Naive B cell (primary cell): ENCODE measurements around the gene UBR2. TPM values are rescaled to one million over a fixed set of nuclear protein-coding genes. Genes with fewer than 3 reads are reported as not detected.
"Not testable (repeated sequence)": the region's sequence is repeated elsewhere in the genome, so short reads cannot be mapped to it uniquely, and the experiment has no call there.

ENCODE experiments used
- ATAC-seq, 2 donors: fragments of 150-1000 bp; cut with Tn5 transposase; 2 replicates each; pipeline ENCODE4 v1.10.0; 2021; ENCODE audit warnings: low read depth in 2 of 2, mild to moderate bottlenecking in 2 of 2, moderate library complexity in 2 of 2
- DNase-seq: peaks from one replicate; pipeline ENCODE4 v3.0.0; 2022
- H3K27ac Mint-ChIP-seq, 6 donors: one replicate each; pipeline ENCODE4 v1.8.0; 2020 to 2022; ENCODE audit warnings: mild to moderate bottlenecking in 6 of 6, mixed read lengths in 6 of 6, moderate library complexity in 5 of 6, inconsistent platforms in 2 of 6
- H3K27me3 Mint-ChIP-seq, 3 donors: one replicate each; pipeline ENCODE4 v1.8.0; 2021 to 2022; ENCODE audit warnings: mixed read lengths in 3 of 3, mild to moderate bottlenecking in 1 of 3
- H3K36me3 Mint-ChIP-seq, 2 donors: one replicate each; pipeline ENCODE4 v1.8.0; 2020 to 2022; ENCODE audit warnings: mixed read lengths in 2 of 2, inconsistent platforms in 1 of 2, mild to moderate bottlenecking in 1 of 2
- H3K4me1 Mint-ChIP-seq, 3 donors: one replicate each; pipeline ENCODE4 v1.8.0; 2020 to 2022; ENCODE audit warnings: mixed read lengths in 3 of 3, inconsistent platforms in 1 of 3, mild to moderate bottlenecking in 1 of 3, moderate library complexity in 1 of 3
- H3K4me3 Mint-ChIP-seq, 8 donors: one replicate each; pipeline ENCODE4 v1.8.0; 2020 to 2022; ENCODE audit warnings: mild to moderate bottlenecking in 8 of 8, mixed read lengths in 8 of 8, moderate library complexity in 8 of 8, inconsistent platforms in 2 of 8
- H3K9me3 Mint-ChIP-seq, 7 donors: one replicate each; pipeline ENCODE4 v1.8.0; 2020 to 2022; ENCODE audit warnings: mixed read lengths in 7 of 7, mild to moderate bottlenecking in 5 of 7, inconsistent platforms in 2 of 7, moderate library complexity in 1 of 7
- polyA plus RNA-seq, 6 donors: library from polyadenylated mRNA; unstranded; fragments of 300-500 nt; fragmentation: Illumina TruSeq; gene quantifications; one replicate each; pipeline ENCODE4 v1.2.3, GENCODE V29; 2021; ENCODE audit warnings: low read depth in 6 of 6

The UBR2 gene
- polyA plus RNA-seq, 6 donors from 2014 or later, result 8.2 to 16.7 (median 10.7) TPM; not detected in 1

GRCh38 chr6:42533794-42534193, 30.0 kb upstream of the UBR2 start:
- Mint-ChIP-seq H3K9me3 (no peaks in the 10 kb centered on the region), H3K27ac (no peak overlapping the region), H3K36me3 (no peaks in the 10 kb centered on the region), H3K4me3 (no peak overlapping the region), H3K27me3 (peaks cover 6 to 16% (median 9%) of the 10 kb centered on the region in 3 donors), H3K4me1 (no peaks in the 10 kb centered on the region)
- DNase-seq (no peak), ATAC-seq (no peak)

- Mint-ChIP-seq H3K27ac (no peak overlapping the region), H3K27me3 (peaks cover 9 to 17% (median 11%) of the 10 kb centered on the region in 3 donors), H3K4me1 (no peaks in the 10 kb centered on the region), H3K36me3 (no peaks in the 10 kb centered on the region), H3K4me3 (no peak overlapping the region), H3K9me3 (no peaks in the 10 kb centered on the region)
- no peak for ATAC-seq
- DNase-seq, result no peak
Observed at GRCh38 chr6:42537536-42537935, 26.3 kb upstream of the UBR2 start.

- Mint-ChIP-seq H3K27ac (no peak overlapping the region), H3K4me3 (no peak overlapping the region), H3K9me3 (no peaks in the 10 kb centered on the region), H3K4me1 (no peaks in the 10 kb centered on the region), H3K27me3 (peaks cover 9 to 17% (median 11%) of the 10 kb centered on the region in 3 donors), H3K36me3 (no peaks in the 10 kb centered on the region)
- DNase-seq (no peak), ATAC-seq (no peak)
Observed at GRCh38 chr6:42539135-42539534, 24.7 kb upstream of the UBR2 start.

DNA sequence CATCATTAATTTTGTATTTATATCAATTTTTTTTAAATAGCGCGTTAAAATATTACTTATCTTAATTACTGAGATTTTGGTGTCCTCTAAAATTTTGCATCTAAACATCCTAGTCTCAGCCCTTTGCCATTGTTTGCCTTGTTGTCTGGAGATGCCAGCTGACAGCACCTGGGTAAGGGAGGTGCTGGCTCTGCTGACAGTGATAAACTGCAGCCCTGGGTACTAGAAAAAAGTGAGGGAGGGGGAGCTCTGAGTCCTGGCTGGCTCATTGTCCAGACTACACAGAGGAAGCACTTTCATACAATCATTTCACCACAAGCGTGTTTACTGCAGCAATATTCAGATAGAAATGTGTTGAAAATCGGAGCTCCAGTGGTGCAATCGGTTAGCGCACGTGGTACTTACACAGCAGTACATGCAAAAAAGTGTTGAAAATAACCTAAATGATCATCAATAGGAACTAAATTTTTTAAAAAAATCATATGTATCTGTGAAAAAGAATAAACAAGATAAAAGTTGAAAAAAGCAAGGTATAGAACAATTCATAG, 18.5 kb upstream of the UBR2 start:
- H3K9me3 Mint-ChIP-seq, result no peaks in the 10 kb centered on the region
- H3K4me1 Mint-ChIP-seq, result peaks cover 6 to 14% (median 12%) of the 10 kb centered on the region in 3 donors
- H3K27ac Mint-ChIP-seq, result no peak overlapping the region
- no peaks in the 10 kb centered on the region for H3K36me3 Mint-ChIP-seq
- peaks cover 5 to 9% (median 5%) of the 10 kb centered on the region in 3 donors for H3K27me3 Mint-ChIP-seq
- ATAC-seq (no peak), DNase-seq (no peak)
- peak overlapping the region in 2 of 8 donors; percentile 54 to 68 for H3K4me3 Mint-ChIP-seq

GRCh38 chr6:42547407-42548329, 16.2 kb upstream of the UBR2 start:
- peak; percentile 99 for ATAC-seq
- no peaks in the 10 kb centered on the region for H3K36me3 Mint-ChIP-seq

DNA sequence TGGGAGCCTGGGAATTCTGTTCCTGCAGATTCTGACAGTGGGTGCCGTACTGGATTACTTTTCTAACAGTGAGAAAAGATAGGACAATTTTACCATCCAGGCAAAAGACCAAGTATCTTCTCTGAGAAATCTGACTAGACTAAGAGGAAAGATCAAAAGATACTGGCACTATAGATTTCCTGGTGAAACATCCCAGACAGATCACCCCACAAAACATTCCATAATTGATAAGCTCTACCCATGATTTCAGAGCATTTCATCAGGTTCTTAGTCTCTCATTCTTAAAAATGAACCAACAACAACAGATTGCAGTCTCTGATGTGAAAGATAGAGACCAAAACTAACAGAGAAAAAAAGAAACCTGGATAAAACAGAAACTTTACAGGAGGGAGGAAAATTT, 13.6 kb upstream of the UBR2 start:
- Mint-ChIP-seq H3K4me1 (peaks cover 6 to 21% (median 12%) of the 10 kb centered on the region in 3 donors), H3K9me3 (peaks cover 0 to 7% (median 5%) of the 10 kb centered on the region in 7 donors), H3K27ac (no peak overlapping the region), H3K36me3 (no peaks in the 10 kb centered on the region), H3K27me3 (peaks cover 0 to 25% (median 13%) of the 10 kb centered on the region in 3 donors), H3K4me3 (no peak overlapping the region)
- no peak for DNase-seq
- no peak for ATAC-seq

More at GRCh38 chr6:42547407-42548329, 16.2 kb upstream of the UBR2 start:
- H3K4me3 Mint-ChIP-seq, result peak overlapping the region; percentile 58 to 89 (median 79)
- peak overlapping the region in 4 of 6 donors; percentile 61 to 82 (median 72) for H3K27ac Mint-ChIP-seq
- H3K27me3 Mint-ChIP-seq, result peaks cover 0 to 17% (median 13%) of the 10 kb centered on the region in 3 donors
- H3K4me1 Mint-ChIP-seq, result peaks cover 6 to 14% (median 12%) of the 10 kb centered on the region in 3 donors
- DNase-seq, result peak; percentile 83
- H3K9me3 Mint-ChIP-seq, result no peaks in the 10 kb centered on the region

GRCh38 chr6:42551217-42551616, 12.6 kb upstream of the UBR2 start:
- no peak for ATAC-seq
- no peaks in the 10 kb centered on the region for H3K36me3 Mint-ChIP-seq
- no peak overlapping the region for H3K27ac Mint-ChIP-seq
- no peak overlapping the region for H3K4me3 Mint-ChIP-seq
- peaks cover 0 to 7% (median 5%) of the 10 kb centered on the region in 7 donors for H3K9me3 Mint-ChIP-seq
- peaks cover 0 to 25% (median 13%) of the 10 kb centered on the region in 3 donors for H3K27me3 Mint-ChIP-seq
- no peak for DNase-seq
- H3K4me1 Mint-ChIP-seq, result peaks cover 8 to 24% (median 12%) of the 10 kb centered on the region in 3 donors

DNA sequence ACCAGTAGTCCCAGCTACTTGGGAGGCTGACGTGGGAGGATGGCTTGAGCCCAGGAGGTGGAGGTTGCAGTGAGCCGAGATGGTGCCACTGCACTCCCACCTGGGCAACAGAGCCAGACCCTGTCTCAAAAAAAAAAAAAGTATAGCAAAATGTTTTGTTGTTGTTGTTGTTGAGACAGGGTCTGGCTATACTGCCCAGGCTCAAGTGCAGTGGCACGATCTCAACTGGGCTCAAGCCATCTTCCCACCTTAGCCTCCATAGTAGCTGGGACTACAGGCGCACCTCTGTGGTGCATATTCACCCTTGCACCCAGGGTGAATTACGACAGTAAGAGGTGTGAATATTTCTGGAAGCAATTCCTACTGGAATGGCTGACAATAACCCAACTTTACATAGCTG, 11.4 kb upstream of the UBR2 start:
- no peak overlapping the region for H3K4me3 Mint-ChIP-seq
- no peak for DNase-seq
- H3K27ac Mint-ChIP-seq, result no peak overlapping the region
- no peak for ATAC-seq
- peaks cover 0 to 7% (median 5%) of the 10 kb centered on the region in 7 donors for H3K9me3 Mint-ChIP-seq
- peaks cover 9 to 18% (median 10%) of the 10 kb centered on the region in 3 donors for H3K4me1 Mint-ChIP-seq
- peaks cover 0 to 25% (median 13%) of the 10 kb centered on the region in 3 donors for H3K27me3 Mint-ChIP-seq
- H3K36me3 Mint-ChIP-seq, result no peaks in the 10 kb centered on the region

- peaks cover 0 to 7% (median 5%) of the 10 kb centered on the region in 7 donors for H3K9me3 Mint-ChIP-seq
- H3K36me3 Mint-ChIP-seq, result no peaks in the 10 kb centered on the region
- ATAC-seq, result peak; percentile 43 to 48
- peaks cover 3 to 19% (median 5%) of the 10 kb centered on the region in 3 donors for H3K27me3 Mint-ChIP-seq
- no peak overlapping the region for H3K27ac Mint-ChIP-seq
- H3K4me3 Mint-ChIP-seq, result peak overlapping the region in 1 of 8 donors; percentile 35
- no peak for DNase-seq
- H3K4me1 Mint-ChIP-seq, result peaks cover 0 to 10% (median 3%) of the 10 kb centered on the region in 3 donors
Observed at GRCh38 chr6:42555477-42556457, 8.1 kb upstream of the UBR2 start.

DNA sequence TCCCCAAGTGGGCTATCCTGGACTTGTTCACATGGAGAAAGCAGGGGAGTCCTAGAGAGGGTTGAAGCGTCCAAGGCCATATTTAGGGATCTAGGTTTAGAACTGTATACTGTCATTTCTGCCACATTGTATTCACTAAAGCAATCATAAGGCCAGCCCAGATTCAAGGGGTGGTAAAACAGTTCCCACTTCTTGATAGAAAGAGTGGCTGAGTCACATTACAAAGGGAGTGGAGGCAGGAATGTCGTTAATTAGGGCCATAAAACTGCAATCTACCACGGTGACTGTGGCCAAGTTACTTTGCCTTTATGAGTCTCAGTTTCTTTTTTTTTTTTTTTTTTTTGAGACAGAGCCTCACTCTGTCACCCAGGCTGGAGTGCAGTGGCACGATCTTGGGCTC, 7.4 kb upstream of the UBR2 start:
- Mint-ChIP-seq H3K36me3 (no peaks in the 10 kb centered on the region), H3K27ac (no peak overlapping the region), H3K27me3 (peaks cover 0 to 13% (median 7%) of the 10 kb centered on the region in 3 donors), H3K4me1 (peaks cover 0 to 10% (median 3%) of the 10 kb centered on the region in 3 donors), H3K4me3 (no peak overlapping the region), H3K9me3 (peaks cover 0 to 7% (median 5%) of the 10 kb centered on the region in 7 donors)
- no peak for ATAC-seq
- DNase-seq, result no peak

DNA sequence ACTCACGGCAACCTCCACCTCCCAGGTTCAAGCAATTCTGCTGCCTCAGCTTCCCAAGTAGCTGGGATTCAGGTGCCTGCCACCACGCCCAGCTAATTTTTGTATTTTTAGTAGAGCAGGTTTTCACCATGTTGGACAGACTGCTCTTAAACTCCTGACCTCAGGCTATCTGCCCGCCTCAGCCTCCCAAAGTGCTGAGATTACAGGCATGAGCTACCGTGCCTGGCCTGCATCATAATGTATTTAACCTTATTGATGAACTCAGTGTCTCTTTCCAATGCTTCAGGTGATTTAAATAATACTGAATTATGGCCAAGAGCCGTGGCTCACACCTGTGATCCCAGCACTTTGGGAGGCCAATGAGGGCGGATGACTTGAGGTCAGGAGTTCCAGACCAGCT, 4.6 kb upstream of the UBR2 start:
- not testable (repeated sequence) for DNase-seq, H3K4me3 Mint-ChIP-seq, H3K27ac Mint-ChIP-seq, H3K36me3 Mint-ChIP-seq, ATAC-seq, H3K27me3 Mint-ChIP-seq, H3K9me3 Mint-ChIP-seq
- H3K4me1 Mint-ChIP-seq, result peaks cover 7 to 16% (median 10%) of the 10 kb centered on the region in 3 donors

DNA sequence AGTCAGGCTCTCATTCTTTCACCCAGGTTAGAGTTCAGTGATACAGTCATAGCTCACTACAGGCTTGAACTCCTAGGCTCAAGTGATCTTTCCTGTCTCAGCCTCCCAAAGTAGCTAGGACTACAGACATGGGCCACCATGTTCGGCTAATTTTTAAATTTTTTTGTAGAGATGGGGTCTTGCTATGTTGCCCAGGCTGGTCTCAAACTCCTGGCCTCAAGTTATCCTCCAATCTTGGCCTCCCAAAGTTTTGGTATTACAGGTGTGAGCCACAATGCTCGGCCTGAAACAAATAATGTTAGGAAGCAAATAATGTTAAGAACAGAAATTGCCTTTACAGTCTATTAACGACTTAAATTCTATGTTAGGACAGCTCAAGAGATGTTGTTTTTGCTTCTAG, 1.8 kb upstream of the UBR2 start:
- H3K27ac Mint-ChIP-seq, result peak overlapping the region in 1 of 6 donors; percentile 61
- ATAC-seq (no peak), DNase-seq (no peak)
- no peak overlapping the region for H3K4me3 Mint-ChIP-seq
- H3K4me1 Mint-ChIP-seq, result peaks cover 22 to 36% (median 29%) of the 10 kb centered on the region in 3 donors
- H3K36me3 Mint-ChIP-seq, result no peaks in the 10 kb centered on the region
- peaks cover 0 to 7% (median 0%) of the 10 kb centered on the region in 3 donors for H3K27me3 Mint-ChIP-seq
- no peaks in the 10 kb centered on the region for H3K9me3 Mint-ChIP-seq
